Liver (tissue), 9 donors: ENCODE measurements around the gene SSPN. TPM values are rescaled to one million over a fixed set of nuclear protein-coding genes. Genes with fewer than 3 reads are reported as not detected.

Experiments used
- DNase-seq: peaks from one replicate; pipeline ENCODE4 v3.0.0-alpha.2; 2017; ENCODE audit warnings: low spot score
- H3K27ac ChIP-seq, 2 donors: one replicate each; pipeline ENCODE4 v1.7.0; 2013; ENCODE audit warnings: inconsistent platforms in 2 of 2, low read length in 2 of 2, control low read depth in 1 of 2, low read depth in 1 of 2, mild to moderate bottlenecking in 1 of 2
- H3K27me3 ChIP-seq, 4 donors: one replicate each; pipeline versions ENCODE4 v1.6.1 to v1.7.0; 2013; ENCODE audit warnings: low read length in 3 of 4, inconsistent platforms in 1 of 4, mild to moderate bottlenecking in 1 of 4, moderate library complexity in 1 of 4; ENCODE audit not compliant: control insufficient read depth in 4 of 4, insufficient read depth in 4 of 4
- H3K36me3 ChIP-seq, 4 donors: one replicate each; pipeline versions ENCODE4 v1.6.1 to v1.7.0; 2013; ENCODE audit warnings: low read length in 3 of 4, mild to moderate bottlenecking in 3 of 4, low read depth in 1 of 4, moderate library complexity in 1 of 4; ENCODE audit not compliant: control insufficient read depth in 4 of 4, insufficient read depth in 3 of 4
- H3K4me1 ChIP-seq, 4 donors: one replicate each; pipeline versions ENCODE4 v1.6.1 to v1.7.0; 2013; ENCODE audit warnings: low read length in 3 of 4, mild to moderate bottlenecking in 3 of 4, moderate library complexity in 1 of 4; ENCODE audit not compliant: control insufficient read depth in 4 of 4, insufficient read depth in 4 of 4
- H3K4me3 ChIP-seq, 3 donors: one replicate each; pipeline versions ENCODE4 v1.6.1 to v1.7.0; 2013; ENCODE audit warnings: low read length in 3 of 3, control low read depth in 1 of 3, low read depth in 1 of 3, mild to moderate bottlenecking in 1 of 3
- H3K9ac ChIP-seq, 2 donors: one replicate each; pipeline ENCODE4 v1.7.0; 2013; ENCODE audit warnings: low read length in 2 of 2, mild to moderate bottlenecking in 2 of 2, moderate library complexity in 2 of 2, control low read depth in 1 of 2, low read depth in 1 of 2
- H3K9me3 ChIP-seq, 4 donors: one replicate each; pipeline versions ENCODE4 v1.6.1 to v1.7.0; 2013; ENCODE audit warnings: low read length in 3 of 4; ENCODE audit not compliant: control insufficient read depth in 4 of 4
- EGR1 ChIP-seq, 2 donors: IDR thresholded peaks; 2 replicates each; pipeline ENCODE4 v1.6.1; 2016 to 2018; ENCODE audit warnings: antibody characterized with exemption in 2 of 2, low read depth in 2 of 2
- FOXA1 ChIP-seq: IDR thresholded peaks from 2 replicates; pipeline ENCODE4 v1.6.1; 2016; ENCODE audit warnings: antibody characterized with exemption
- FOXA2 ChIP-seq: IDR thresholded peaks from 2 replicates; pipeline ENCODE4 v1.6.1; 2016; ENCODE audit warnings: antibody characterized with exemption
- GABPA ChIP-seq, 2 donors: IDR thresholded peaks in 1 of 2; conservative IDR thresholded peaks in 1 of 2; 2 replicates each; pipeline ENCODE4 v1.6.1; 2016; ENCODE audit warnings: antibody characterized with exemption in 2 of 2, mild to moderate bottlenecking in 1 of 2, moderate library complexity in 1 of 2
- HNF4A ChIP-seq, 2 donors: conservative IDR thresholded peaks; 2 replicates each; pipeline ENCODE4 v1.6.1; 2016; ENCODE audit warnings: antibody characterized with exemption in 2 of 2, mild to moderate bottlenecking in 2 of 2
- HNF4G ChIP-seq: IDR thresholded peaks from 2 replicates; pipeline ENCODE4 v1.6.1; 2016; ENCODE audit warnings: antibody characterized with exemption
- JUND ChIP-seq, 2 donors: IDR thresholded peaks; 2 replicates each; pipeline ENCODE4 v1.6.1; 2016; ENCODE audit warnings: antibody characterized with exemption in 2 of 2
- MAX ChIP-seq: IDR thresholded peaks from 2 replicates; pipeline ENCODE4 v1.6.1; 2016; ENCODE audit warnings: antibody characterized with exemption
- NR2F2 ChIP-seq: IDR thresholded peaks from 2 replicates; pipeline ENCODE4 v1.6.1; 2016; ENCODE audit warnings: antibody characterized with exemption
- RAD21 ChIP-seq, 2 donors: IDR thresholded peaks; 2 replicates each; pipeline ENCODE4 v1.6.1; 2016; ENCODE audit warnings: antibody characterized with exemption in 2 of 2, mild to moderate bottlenecking in 2 of 2
- REST ChIP-seq: IDR thresholded peaks from 2 replicates; pipeline ENCODE4 v1.6.1; 2016; ENCODE audit warnings: antibody characterized with exemption, mild to moderate bottlenecking
- RXRA ChIP-seq, 2 donors: IDR thresholded peaks; 2 replicates each; pipeline ENCODE4 v1.6.1; 2017 to 2018; ENCODE audit warnings: antibody characterized with exemption in 2 of 2, mild to moderate bottlenecking in 1 of 2
- SP1 ChIP-seq: IDR thresholded peaks from 2 replicates; pipeline ENCODE4 v1.6.1; 2018; ENCODE audit warnings: antibody characterized with exemption, mild to moderate bottlenecking
- TAF1 ChIP-seq: conservative IDR thresholded peaks from 2 replicates; pipeline ENCODE4 v1.6.1; 2016; ENCODE audit warnings: antibody characterized with exemption, mild to moderate bottlenecking
- YY1 ChIP-seq: IDR thresholded peaks from 2 replicates; pipeline ENCODE4 v1.6.1; 2016; ENCODE audit warnings: antibody characterized with exemption, mild to moderate bottlenecking
- WGBS: extraction: QIAGEN DNeasy Blood & Tissue Kit; methylation state at CpG from one replicate; pipeline ENCODE4 v1.1.7; 2013; 5-methylcytosine and 5-hydroxymethylcytosine counted together
- polyA plus RNA-seq, 2 donors: library from polyadenylated mRNA; stranded (reverse) in 1 of 2; unstranded in 1 of 2; fragments of 200-250 nt in 1 of 2; fragments of >200 nt in 1 of 2; fragmentation: Nextera tagmentation in 1 of 2; extraction: Ambion mirVana in 1 of 2; gene quantifications; one replicate each; pipeline versions ENCODE4 v1.2.1 to v1.2.3, GENCODE V29; 2013 to 2015
- total RNA-seq, 2 donors: library from RNA; depleted of rRNA; stranded (reverse); fragments of >200 nt; gene quantifications; one replicate each; pipeline ENCODE4 v1.2.3, GENCODE V29; 2014
- TF ChIP-seq, protein P1 (sequence below): IDR thresholded peaks from 2 replicates; pipeline ENCODE4 v1.6.1; 2016; ENCODE audit warnings: antibody characterized with exemption
- TF ChIP-seq, protein P2 (sequence below): fragments of 150-350 bp; IDR thresholded peaks from 2 replicates; pipeline ENCODE4 v1.5.1; 2017; ENCODE audit warnings: improper control_type of control experiment, low read depth, low read length; ENCODE audit not compliant: missing input control
- TF ChIP-seq, protein P3 (sequence below): IDR thresholded peaks from 2 replicates; pipeline ENCODE4 v1.6.1; 2016; ENCODE audit warnings: antibody characterized with exemption
- donor health status: healthy.
- donor health status: healthy.
- donor health status: healthy.
- donor health status: healthy.
- donor health status: healthy.

The SSPN gene
- total and polyA plus RNA-seq, 4 donors = 0.33 to 0.67 (median 0.46) TPM

GRCh38 chr12:26282339-26282940 is 87.1 kb downstream of the SSPN start:
- TF ChIP-seq RXRA (IDR thresholded peaks at IDR 0.05) = no peak
- no peak for TF ChIP-seq JUND (IDR thresholded peaks at IDR 0.05)
- no peak for TF ChIP-seq RAD21 (IDR thresholded peaks at IDR 0.05)
- TF ChIP-seq, protein P1, sequence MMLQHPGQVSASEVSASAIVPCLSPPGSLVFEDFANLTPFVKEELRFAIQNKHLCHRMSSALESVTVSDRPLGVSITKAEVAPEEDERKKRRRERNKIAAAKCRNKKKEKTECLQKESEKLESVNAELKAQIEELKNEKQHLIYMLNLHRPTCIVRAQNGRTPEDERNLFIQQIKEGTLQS = no peak
- TF ChIP-seq, protein P2, sequence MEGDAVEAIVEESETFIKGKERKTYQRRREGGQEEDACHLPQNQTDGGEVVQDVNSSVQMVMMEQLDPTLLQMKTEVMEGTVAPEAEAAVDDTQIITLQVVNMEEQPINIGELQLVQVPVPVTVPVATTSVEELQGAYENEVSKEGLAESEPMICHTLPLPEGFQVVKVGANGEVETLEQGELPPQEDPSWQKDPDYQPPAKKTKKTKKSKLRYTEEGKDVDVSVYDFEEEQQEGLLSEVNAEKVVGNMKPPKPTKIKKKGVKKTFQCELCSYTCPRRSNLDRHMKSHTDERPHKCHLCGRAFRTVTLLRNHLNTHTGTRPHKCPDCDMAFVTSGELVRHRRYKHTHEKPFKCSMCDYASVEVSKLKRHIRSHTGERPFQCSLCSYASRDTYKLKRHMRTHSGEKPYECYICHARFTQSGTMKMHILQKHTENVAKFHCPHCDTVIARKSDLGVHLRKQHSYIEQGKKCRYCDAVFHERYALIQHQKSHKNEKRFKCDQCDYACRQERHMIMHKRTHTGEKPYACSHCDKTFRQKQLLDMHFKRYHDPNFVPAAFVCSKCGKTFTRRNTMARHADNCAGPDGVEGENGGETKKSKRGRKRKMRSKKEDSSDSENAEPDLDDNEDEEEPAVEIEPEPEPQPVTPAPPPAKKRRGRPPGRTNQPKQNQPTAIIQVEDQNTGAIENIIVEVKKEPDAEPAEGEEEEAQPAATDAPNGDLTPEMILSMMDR = no peak
- TF ChIP-seq HNF4G = no peak
- no peak for TF ChIP-seq MAX
- TF ChIP-seq, protein P3, sequence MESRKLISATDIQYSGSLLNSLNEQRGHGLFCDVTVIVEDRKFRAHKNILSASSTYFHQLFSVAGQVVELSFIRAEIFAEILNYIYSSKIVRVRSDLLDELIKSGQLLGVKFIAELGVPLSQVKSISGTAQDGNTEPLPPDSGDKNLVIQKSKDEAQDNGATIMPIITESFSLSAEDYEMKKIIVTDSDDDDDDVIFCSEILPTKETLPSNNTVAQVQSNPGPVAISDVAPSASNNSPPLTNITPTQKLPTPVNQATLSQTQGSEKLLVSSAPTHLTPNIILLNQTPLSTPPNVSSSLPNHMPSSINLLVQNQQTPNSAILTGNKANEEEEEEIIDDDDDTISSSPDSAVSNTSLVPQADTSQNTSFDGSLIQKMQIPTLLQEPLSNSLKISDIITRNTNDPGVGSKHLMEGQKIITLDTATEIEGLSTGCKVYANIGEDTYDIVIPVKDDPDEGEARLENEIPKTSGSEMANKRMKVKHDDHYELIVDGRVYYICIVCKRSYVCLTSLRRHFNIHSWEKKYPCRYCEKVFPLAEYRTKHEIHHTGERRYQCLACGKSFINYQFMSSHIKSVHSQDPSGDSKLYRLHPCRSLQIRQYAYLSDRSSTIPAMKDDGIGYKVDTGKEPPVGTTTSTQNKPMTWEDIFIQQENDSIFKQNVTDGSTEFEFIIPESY = no peak
- no peak for TF ChIP-seq SP1
- no peak for TF ChIP-seq GABPA (IDR thresholded peaks at IDR 0.05 in 1 of 2, conservative IDR thresholded peaks at IDR 0.05 in 1 of 2)
- TF ChIP-seq FOXA2 = no peak
- TF ChIP-seq EGR1 (IDR thresholded peaks at IDR 0.05; ENCODE audit: low read depth in 2 of 2) = no peak
- TF ChIP-seq HNF4A (conservative IDR thresholded peaks at IDR 0.05) = no peak
- TF ChIP-seq NR2F2 = no peak
- TF ChIP-seq TAF1 = no peak
- no peak for TF ChIP-seq FOXA1
- no peak for TF ChIP-seq YY1
- TF ChIP-seq REST = no peak
- H3K36me3 ChIP-seq = no peaks in the 10 kb centered on the region
- no peak overlapping the region for H3K9ac ChIP-seq
- 88% methylated on average over 4 of the region's 4 CpGs for WGBS
- no peak overlapping the region for H3K27ac ChIP-seq
- H3K4me1 ChIP-seq = no peaks in the 10 kb centered on the region
- H3K9me3 ChIP-seq = peaks cover 0 to 3% (median 1%) of the 10 kb centered on the region in 4 donors
- DNase-seq = no peak
- no peaks in the 10 kb centered on the region for H3K27me3 ChIP-seq
- H3K4me3 ChIP-seq = no peak overlapping the region
